ENCODE data around the gene SLC4A11. TPM values are rescaled to one million over a fixed set of nuclear protein-coding genes. Genes with fewer than 3 reads are reported as not detected.

Gene SLC4A11
- polyA plus RNA-seq, 1 donor (not counting 4 experiments of a cell fraction or from before 2014, with no cell fraction given): 4.7 TPM

DNA sequence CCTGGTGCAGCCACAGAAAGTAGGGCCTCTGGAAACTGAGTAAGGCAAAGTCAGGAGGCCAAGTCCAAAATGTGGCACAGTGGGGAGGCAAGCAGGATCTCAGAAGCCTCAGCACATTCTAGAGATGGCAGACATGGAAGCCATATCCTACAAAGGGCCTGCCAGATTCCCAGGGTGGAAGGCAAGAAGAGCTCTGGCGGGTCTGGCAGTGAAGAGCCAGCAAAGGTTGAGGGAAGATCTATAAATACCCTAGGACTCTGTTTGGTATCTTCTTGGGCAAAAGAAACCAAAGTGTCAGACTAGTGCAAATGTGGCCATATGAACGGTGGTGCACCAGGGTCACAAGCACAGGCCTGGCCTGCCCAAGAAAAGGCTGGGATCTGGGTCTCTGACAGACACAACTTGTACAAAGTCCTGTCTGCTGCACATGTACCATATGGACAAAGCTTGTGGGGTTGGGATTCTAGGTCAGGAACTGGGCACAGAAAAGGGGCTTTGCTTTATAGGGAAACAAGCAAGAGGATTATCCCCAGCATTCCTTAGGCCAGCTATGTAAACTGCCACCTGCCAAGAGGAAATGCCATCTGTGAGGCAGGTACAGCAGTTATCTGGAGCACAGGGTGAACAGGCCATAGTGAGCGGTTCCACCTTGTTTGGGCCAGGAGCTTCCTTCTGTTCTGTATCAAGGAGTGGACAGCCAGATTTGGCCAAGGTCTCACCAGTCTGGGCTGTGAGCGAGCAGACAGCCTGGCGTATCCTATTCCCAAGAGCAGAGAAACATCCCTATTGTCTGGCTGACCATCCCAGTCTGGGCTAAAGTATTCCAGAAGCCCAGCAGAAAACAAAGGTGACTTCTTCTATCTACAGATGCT is 36.3 kb upstream of the SLC4A11 start:
- no peaks in the 10 kb centered on the region for H3K79me2 ChIP-seq (ENCODE audit: control insufficient read depth, insufficient read depth, low read length)
- H4K20me1 ChIP-seq (ENCODE audit: control insufficient read depth, extremely low read depth, insufficient read depth, low read length): no peaks in the 10 kb centered on the region
- no peaks in the 10 kb centered on the region for H3K9me1 ChIP-seq (ENCODE audit: control insufficient read depth, extremely low read depth, insufficient read depth, low read length)
- no peak for TF ChIP-seq EZH2 (IDR thresholded peaks at IDR 0.05; ENCODE audit: low read length)
- TF ChIP-seq, protein P1, sequence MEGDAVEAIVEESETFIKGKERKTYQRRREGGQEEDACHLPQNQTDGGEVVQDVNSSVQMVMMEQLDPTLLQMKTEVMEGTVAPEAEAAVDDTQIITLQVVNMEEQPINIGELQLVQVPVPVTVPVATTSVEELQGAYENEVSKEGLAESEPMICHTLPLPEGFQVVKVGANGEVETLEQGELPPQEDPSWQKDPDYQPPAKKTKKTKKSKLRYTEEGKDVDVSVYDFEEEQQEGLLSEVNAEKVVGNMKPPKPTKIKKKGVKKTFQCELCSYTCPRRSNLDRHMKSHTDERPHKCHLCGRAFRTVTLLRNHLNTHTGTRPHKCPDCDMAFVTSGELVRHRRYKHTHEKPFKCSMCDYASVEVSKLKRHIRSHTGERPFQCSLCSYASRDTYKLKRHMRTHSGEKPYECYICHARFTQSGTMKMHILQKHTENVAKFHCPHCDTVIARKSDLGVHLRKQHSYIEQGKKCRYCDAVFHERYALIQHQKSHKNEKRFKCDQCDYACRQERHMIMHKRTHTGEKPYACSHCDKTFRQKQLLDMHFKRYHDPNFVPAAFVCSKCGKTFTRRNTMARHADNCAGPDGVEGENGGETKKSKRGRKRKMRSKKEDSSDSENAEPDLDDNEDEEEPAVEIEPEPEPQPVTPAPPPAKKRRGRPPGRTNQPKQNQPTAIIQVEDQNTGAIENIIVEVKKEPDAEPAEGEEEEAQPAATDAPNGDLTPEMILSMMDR (optimal IDR thresholded peaks at IDR 0.05 in 1 of 3, IDR thresholded peaks at IDR 0.05 in 1 of 3, conservative IDR thresholded peaks at IDR 0.05 in 1 of 3; ENCODE audit: extremely low read depth in 1 of 3, insufficient read depth in 2 of 3, low read length in 3 of 3): no peak
- no peaks in the 10 kb centered on the region for H3K27me3 ChIP-seq (ENCODE audit: control insufficient read depth, extremely low read depth, insufficient read depth, low read length)
- no peak for FAIRE-seq
- H3K9ac ChIP-seq (ENCODE audit: control insufficient read depth, extremely low read depth, insufficient read depth, low read length): no peak overlapping the region
- H3K27ac ChIP-seq (ENCODE audit: control insufficient read depth, insufficient read depth, low read length): no peak overlapping the region
- no peak overlapping the region for H3K4me2 ChIP-seq (ENCODE audit: control insufficient read depth, extremely low read depth, insufficient read depth, low read depth, low read length)
- no peak overlapping the region for H3K4me3 ChIP-seq (ENCODE audit: control insufficient read depth in 2 of 3, extremely low read depth in 1 of 3, insufficient read depth in 2 of 3, low read depth in 1 of 3, low read length in 3 of 3)
- dilution Hi-C loops (cut with MboI; ENCODE audit: extremely low pct_ligation_motif_present, low sequenced_read_pairs): no loop called here
- no peak overlapping the region for H2AFZ ChIP-seq (ENCODE audit: control insufficient read depth, low read length)
- DNase-seq (ENCODE audit: low read depth, low spot score): no peak
- H3K36me3 ChIP-seq (ENCODE audit: control insufficient read depth in 2 of 2, extremely low read depth in 1 of 2, insufficient read depth in 2 of 2, low read length in 2 of 2): peaks cover 28 to 34% of the 10 kb centered on the region in 2 experiments
- H3K4me1 ChIP-seq (ENCODE audit: control insufficient read depth, extremely low read depth, insufficient read depth, low read length): no peaks in the 10 kb centered on the region
- no peaks in the 10 kb centered on the region for H3K9me3 ChIP-seq (ENCODE audit: control insufficient read depth, low read depth, low read length)

DNA sequence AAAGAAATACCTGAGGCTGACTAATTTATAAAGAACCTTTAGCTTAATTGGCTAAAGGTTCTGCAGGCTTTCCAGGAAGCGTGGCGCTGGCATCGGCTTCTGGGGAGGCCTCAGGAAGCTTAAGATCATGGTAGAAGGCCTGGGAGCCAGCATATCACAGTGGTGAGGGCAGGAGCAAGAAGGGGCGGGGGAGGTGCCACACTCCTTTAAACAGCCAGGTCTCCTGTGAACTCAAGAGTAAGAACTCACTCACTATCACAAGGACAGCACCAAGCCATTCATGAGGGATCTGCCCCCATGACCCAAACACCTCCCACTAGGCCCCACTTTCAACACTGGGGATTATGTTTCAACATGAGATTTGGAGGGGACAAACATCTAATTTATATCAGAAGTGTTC is 34.4 kb upstream of the SLC4A11 start:
- H3K9me3 ChIP-seq (ENCODE audit: control insufficient read depth, low read depth, low read length): no peaks in the 10 kb centered on the region
- H3K4me1 ChIP-seq (ENCODE audit: control insufficient read depth, extremely low read depth, insufficient read depth, low read length): no peaks in the 10 kb centered on the region
- no peaks in the 10 kb centered on the region for H3K9me1 ChIP-seq (ENCODE audit: control insufficient read depth, extremely low read depth, insufficient read depth, low read length)
- H2AFZ ChIP-seq (ENCODE audit: control insufficient read depth, low read length): no peak overlapping the region
- TF ChIP-seq, protein P1 (optimal IDR thresholded peaks at IDR 0.05 in 1 of 3, IDR thresholded peaks at IDR 0.05 in 1 of 3, conservative IDR thresholded peaks at IDR 0.05 in 1 of 3; ENCODE audit: extremely low read depth in 1 of 3, insufficient read depth in 2 of 3, low read length in 3 of 3): no peak
- TF ChIP-seq EZH2 (IDR thresholded peaks at IDR 0.05; ENCODE audit: low read length): no peak
- H4K20me1 ChIP-seq (ENCODE audit: control insufficient read depth, extremely low read depth, insufficient read depth, low read length): no peaks in the 10 kb centered on the region
- H3K79me2 ChIP-seq (ENCODE audit: control insufficient read depth, insufficient read depth, low read length): no peaks in the 10 kb centered on the region
- H3K4me3 ChIP-seq (ENCODE audit: control insufficient read depth in 2 of 3, extremely low read depth in 1 of 3, insufficient read depth in 2 of 3, low read depth in 1 of 3, low read length in 3 of 3): no peak overlapping the region
- H3K36me3 ChIP-seq (ENCODE audit: control insufficient read depth in 2 of 2, extremely low read depth in 1 of 2, insufficient read depth in 2 of 2, low read length in 2 of 2): peaks cover 23 to 24% of the 10 kb centered on the region in 2 experiments
- DNase-seq (ENCODE audit: low read depth, low spot score) (no peak), FAIRE-seq (no peak)
- no peak overlapping the region for H3K4me2 ChIP-seq (ENCODE audit: control insufficient read depth, extremely low read depth, insufficient read depth, low read depth, low read length)
- dilution Hi-C loops (cut with MboI; ENCODE audit: extremely low pct_ligation_motif_present, low sequenced_read_pairs): no loop called here
- H3K9ac ChIP-seq (ENCODE audit: control insufficient read depth, extremely low read depth, insufficient read depth, low read length): no peak overlapping the region
- no peaks in the 10 kb centered on the region for H3K27me3 ChIP-seq (ENCODE audit: control insufficient read depth, extremely low read depth, insufficient read depth, low read length)
- no peak overlapping the region for H3K27ac ChIP-seq (ENCODE audit: control insufficient read depth, insufficient read depth, low read length)

All from keratinocyte (primary cell).